NAMALWA (cell line): Measurements from ENCODE around the gene LRCH4.

Source experiments
- DNase-seq: peaks from one replicate; pipeline ENCODE4 v3.0.0-alpha.2; 2015; ENCODE audit warnings: low spot score

The LRCH4 gene

DNA sequence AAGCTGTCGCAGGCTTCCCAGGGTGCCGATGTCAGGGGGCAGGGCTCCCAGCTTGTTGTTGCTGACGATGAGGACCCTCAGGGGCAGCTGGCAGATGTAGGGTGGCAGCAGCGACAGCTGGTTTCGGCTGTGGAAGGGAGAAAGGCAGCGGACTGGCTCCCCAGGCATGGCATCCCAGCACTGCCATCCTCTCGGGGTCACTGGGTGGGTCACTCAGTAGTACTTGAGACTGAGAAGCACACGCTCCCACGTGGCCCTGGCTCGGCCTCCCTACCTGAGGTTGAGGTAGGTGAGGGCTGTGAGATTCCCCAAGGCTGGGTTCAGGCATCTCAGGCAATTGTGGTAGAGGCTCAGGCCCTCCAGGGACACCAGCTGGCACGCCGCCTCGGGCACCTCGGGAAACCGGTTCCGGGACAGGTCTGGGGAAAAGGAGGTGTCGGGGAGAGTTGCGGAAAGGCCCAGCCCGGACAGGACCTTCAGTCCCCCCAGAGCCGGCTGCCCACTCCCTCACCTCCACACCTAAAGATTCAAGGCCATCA is 3.8 kb downstream of the LRCH4 start:
- no peak for DNase-seq

- no peak for DNase-seq
These were observed 5.3 kb downstream of the LRCH4 start for GRCh38 chr7:100580466-100581283.

DNA sequence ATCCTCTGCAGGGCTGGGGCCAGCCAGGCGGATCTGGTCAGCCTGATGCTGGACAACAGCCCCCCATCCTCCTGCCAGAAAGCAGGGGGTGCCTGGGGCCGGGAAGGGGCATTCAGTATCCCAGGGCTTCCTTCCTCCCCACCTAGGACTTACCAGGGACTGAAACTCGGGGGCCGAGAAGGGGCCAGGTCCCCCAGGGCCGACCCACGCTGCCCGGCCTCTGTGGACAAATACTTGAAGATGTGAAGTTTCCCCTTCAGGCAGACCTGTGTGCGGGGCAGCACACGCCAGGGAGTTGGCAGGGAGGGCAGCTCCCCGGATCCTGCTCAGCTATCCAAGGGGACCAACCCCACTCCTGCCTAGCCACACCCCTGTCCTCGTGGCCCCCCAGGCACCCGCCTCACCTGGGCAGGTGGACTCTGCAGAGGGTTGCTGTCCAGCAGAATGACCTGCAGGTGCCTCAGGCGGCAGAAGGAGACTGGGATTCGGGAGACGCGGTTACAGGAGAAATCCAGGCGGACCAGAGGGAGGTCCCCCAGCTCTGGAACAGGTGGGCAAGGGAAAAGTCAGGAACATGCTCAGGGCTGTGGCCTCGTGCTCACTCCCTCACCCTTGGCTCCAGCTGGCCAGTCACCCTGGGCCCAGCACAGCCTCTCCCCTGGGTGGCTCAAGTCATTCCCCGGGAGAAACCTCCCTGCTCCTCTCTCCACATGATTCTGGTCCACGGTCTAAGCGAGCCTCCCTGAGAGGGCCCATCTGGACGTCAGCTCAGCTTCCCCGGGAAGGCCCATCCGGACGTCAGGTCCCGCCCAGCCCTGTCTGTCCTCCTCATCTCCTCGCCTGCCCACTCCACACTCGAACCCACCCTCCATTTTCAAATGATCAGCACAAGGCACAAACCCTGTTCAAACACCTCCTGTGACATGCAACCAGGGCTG is 7.4 kb downstream of the LRCH4 start:
- DNase-seq: no peak

DNA sequence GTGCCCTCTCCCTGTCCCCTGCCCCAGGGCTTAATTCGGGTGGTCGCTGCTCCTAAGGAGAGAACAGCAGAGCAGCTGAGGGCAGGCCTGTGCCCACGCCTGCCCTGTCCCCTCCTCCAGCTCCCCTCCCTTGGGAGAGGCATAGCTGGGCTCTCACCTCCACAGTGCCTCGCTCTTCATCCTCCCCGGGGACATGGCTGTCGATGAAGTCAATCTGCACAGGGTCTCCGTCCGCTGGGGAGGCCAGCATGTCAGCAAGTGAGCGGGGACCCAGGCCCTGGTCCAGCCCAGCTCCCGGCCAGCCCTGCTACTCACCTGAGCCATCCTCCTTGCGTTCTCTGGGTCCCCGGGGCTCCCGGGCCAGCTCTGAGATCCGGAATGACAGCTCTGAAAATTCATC is 8.4 kb downstream of the LRCH4 start:
- no peak for DNase-seq

- no peak for DNase-seq
These were observed 8.8 kb downstream of the LRCH4 start for GRCh38 chr7:100577103-100577502.

DNA sequence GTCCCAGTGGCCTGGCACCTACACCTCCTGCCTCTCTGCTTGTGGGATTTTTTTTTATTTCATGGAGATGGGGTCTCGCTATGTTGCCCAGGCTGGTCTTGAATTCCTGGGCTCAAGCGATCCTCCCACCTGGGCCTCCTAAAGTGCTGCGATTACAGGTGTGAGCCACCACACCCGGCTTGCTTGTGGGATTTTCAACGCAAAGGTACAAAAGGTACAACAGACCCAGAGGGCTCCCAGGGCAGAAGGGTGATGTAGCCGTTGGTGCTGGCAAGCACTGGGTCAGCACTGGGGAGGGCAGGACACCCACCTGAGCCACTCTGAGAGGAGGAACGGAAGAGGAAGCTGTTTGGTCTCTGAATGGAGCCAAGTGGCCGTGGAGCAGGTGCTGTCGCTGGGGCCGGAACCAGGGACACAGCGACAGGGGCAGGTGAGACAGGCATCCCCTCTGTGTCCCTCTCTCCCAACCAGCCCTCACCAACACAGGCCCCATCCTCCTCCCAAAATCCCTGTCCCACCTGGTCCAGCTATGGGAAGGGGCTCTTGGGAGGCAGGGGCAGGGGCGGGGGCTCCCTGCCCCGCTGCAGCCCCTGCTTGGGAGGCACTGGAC is 9.4 kb downstream of the LRCH4 start:
- no peak for DNase-seq

- no peak for DNase-seq
These were observed 10.1 kb downstream of the LRCH4 start for GRCh38 chr7:100575746-100576383.

DNA sequence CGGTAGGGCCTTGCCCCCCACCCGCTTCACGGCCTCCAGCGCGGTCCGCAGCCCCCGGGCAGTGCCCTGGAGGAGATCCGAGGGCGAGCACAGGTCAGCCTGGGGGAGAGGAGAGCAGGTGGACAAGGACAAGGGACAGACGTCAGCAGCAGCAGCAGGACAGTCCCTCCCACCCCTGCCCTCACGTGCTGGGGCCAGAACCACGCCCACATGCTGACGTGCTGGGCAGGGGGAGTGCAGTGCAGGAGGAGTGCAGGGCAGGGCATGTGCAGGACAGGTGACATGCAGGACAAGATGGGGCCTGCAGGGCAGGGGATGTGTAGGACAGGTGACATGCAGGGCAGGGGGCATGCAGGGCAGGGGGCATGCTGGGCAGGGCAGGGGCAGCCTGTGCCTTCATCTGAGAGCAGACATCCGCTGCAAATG is 10.7 kb downstream of the LRCH4 start:
- no peak for DNase-seq

DNA sequence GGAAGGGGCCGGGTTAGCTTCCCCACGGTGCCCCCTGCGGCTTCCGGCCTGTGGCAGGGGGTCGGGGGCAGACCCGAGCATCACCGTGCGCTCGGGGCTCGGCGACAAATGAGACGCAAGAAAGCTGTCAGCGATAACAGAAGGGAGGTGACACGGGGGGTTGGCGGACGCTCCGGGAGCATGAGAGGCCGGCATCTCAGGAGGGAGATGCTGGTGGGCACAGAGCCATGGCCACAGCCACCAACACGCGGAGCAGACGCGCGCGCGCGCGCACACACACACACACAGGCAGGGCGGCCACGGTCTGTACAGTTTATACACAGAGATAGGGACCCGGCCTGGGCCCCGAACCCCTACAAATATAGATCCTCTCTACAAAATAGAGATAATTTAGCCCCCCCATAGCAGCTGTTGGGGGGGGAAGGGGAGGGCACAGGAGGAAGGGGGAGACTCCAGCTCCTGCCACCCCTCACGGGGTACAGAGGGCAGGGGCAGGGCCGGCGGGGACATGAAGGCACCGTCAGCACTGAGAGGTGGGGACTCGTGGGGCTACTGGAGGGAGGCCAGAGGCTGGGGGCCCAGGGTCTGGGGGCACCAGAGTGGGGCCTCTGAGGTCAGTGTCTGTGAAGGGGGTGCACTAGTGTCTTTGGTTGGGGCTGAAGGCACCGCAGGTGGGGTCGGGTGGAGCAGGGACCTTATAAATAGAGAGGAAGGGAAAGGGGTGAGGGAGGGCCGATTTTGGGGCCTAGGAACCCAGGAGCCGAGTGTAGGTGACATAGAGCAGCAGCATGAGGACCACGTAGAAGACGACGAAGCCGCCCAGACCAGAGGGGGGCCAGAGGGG is 11.3 kb downstream of the LRCH4 start:
- DNase-seq: no peak

GRCh38 chr7:100573691-100574361 is 12.1 kb downstream of the LRCH4 start, which contains the start of gene SAP25:
Gene SAP25 (minus strand): TSS chr7:100573900. CDS start chr7:100573742, 158 bp downstream.
- DNase-seq: no peak

- DNase-seq: no peak
These were observed 12.8 kb downstream of the LRCH4 start for GRCh38 chr7:100572949-100573675.

DNA sequence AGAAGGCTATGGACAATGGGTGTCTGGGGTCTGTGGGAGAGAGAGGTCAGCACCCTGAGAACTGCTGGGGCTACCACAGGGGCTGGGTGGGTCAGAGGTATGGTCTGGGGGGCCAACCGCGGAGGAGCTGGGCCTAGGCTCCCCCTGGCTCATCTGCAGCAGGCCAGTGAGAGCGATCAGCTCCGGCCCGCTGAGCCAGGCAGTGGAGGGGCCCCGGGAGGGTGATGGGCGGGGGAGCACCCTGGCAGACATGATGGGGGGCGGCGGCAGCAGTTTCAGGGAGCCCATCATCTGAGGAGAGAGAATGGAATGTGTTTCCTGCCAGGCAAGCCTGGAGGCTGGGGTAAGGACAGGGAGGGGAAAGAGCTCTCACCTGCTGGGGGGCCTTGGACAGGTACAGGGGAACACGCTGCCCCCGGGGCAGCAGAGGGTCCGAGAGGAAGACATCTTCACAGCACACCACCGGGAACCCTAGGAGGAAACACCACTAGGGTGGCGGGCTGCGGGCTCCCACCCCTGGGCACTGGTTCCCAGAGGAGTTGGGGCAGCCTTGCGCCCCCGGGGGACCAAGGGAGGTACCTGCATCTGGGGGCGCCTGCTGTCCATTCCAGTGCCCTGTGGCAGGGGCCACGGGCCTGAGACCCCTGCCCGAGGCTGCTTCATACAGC is 13.5 kb downstream of the LRCH4 start:
- DNase-seq: no peak

DNA sequence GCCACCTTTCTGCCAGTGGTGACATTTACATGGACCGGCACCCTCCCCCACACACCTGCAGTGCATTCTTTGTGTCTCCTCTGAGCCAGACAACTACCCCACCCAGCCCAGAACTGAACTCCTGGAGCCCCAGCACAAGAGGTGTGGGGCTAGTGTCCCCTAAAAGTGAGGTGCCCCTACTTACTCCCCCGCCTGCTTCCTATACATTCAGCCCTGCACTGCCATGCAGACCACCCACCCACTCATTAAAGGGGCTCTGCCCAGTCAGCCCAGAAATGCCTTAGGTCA is 14.2 kb downstream of the LRCH4 start:
- no peak for DNase-seq

DNA sequence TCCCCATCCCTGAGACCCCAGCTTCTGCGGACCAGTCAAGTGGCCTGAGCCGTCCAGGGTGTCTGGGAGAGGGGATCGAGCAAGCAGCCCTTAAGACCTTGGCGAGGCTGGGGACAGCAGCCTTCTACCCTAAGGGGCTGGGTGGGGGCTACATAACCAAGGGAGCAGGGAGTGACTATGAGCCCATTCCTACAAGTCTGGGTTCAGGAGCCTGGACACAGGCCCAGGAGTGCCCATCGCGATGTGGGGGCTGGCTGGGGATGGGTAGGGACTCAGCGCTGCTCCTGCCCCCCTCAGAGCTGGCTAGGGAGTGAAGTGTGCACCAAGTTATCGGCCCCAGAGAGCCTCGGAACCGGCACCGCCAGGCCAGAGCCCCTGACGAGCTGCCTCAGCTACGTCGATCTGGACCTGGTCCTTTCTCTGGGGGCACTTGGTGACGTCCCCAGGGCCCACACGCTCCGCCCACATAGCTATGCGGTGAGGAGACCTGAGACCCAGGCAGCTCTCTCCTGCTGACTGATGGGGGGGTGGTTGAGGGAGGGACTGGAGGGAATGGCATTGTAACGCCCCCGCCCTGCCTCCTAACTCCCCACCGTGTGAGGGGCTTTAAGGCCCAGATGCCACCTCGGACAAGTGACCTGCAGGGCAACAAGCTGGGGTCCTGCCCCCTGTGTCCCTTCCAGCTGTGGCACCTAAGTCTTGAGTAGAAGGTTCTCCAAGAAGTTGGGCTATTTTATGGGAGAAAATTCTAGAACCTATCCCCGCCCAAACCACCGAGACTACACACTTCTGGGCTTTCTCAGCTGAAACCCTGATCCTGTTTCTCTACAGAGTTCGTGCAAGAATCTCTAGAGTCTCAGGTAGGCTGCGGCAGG is 14.7 kb downstream of the LRCH4 start:
- DNase-seq: no peak

- DNase-seq: peak; percentile 57
These were observed 16.8 kb downstream of the LRCH4 start for GRCh38 chr7:100568896-100569844.

- no peak for DNase-seq
These were observed 17.6 kb downstream of the LRCH4 start for GRCh38 chr7:100568176-100568895.
